Midbrain (tissue), 1 donor: Measurements from ENCODE around the gene TPCN1.

Experiments
- DNase-seq: peaks from one replicate; lab custom pipeline; 2025; lab: John Stamatoyannopoulos, UW

The TPCN1 gene

DNA sequence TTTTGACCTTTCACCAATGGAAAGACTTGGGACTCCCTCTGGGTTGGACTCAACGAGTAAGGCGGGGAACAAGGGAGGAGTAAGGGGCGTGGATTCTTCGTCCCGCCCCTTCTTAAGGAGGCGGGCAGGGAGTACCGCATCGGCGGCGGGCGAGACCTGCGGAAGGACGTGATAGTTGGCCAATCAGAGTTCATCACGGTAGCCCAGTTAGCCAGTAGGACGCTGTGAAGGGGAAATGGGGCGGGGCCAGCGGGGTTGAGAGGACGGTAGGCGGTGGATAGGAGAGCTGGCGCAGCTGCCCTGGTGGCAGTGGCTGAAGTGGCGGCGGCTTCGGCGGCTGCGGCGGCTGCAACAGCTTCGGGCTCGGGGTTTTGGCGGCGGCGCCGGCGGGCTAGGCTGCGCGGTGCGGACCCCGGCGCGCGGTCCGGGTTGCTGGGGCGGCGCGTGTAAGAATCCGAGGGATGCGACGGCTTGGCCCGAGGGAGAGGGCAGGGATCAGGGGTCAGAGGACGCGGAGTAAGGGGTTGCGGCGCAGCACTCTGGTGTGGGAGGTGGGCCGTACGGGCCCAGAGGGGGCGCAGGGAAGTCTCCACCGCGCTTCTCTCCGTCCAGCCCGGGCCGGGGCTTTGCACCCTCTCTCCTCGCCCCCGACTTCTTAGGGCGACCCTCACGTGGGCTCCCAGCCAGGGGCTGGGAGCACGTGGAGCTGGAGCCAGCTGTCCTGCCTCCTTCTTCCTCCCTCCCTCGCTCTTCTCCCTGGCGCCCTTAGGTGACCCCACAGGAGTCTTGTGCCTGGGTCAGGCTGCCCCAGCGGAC, at the start of gene TPCN1:
Gene TPCN1 (plus strand): TSS at position 284 of the 816 bp plus-strand sequence. CDS start 5,389 bp downstream, outside the sequence.
- peak; percentile 100 for DNase-seq

DNA sequence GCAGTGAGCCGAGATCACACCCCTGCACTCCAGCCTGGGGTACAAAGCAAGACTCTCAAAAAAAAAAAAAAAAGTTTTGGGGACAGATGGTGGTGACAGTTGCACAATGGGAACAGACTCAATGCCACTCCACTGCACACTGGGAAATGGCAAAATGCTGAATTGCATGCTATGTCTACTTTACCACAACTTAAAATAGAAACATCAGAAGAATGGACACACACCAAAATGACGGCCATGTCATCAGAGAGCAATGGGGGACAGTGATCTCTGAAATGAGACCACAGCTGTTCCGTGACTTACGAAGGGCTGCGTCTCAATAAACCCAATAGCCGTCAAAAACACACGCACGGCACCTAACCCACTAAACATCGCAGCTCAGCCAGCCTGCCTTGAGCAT, 49.7 kb upstream of the TPCN1 start:
- DNase-seq: no peak

DNA sequence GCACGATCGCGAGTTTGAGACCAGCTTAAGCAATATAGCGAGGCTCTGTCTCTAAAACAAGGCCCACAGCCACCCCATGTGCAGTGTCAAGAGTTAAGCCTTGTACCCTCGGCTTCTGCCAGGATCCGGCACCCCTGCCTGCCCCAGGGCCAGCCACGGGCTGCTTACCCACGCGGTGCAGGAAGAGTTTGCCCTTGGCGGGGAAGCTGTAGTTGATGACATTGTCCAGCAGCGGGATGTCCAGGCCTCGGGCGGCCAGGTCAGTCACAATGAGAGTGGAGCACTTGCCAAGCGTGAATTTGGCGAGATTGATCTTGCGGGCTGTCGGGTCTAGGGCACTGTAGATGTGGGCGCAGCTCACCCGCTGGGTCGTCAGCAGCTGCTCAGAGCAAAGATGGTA, 49.1 kb upstream of the TPCN1 start:
- DNase-seq: no peak

DNA sequence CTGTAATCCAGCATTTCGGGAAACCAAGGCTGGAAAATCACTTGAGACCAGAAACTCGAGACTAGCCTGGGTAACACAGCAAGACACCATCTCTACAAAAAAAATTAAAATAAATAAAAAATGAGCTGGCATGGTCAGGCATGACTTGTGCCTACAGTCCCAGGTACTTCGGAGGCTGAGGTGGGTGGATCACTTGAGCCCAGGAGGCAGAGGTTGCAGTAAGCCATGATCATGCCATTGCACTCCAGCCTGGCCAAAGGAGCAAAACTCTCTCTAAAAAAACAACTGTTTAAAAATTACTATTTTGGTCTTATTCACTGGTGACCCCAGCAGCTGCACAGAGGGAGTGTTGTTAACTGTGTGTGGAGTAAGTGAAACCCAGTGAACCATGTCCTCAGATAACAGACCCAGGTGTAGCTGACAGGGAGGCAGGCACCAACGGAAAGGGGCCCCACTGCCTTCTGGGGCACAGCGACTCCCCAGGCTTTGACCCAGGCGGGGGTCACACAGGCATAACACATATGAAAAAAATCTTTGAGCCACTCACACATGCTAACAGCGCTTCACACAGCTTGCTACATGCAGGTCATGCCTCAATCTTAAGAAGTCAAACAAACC, 48.1 kb upstream of the TPCN1 start:
- DNase-seq: no peak

DNA sequence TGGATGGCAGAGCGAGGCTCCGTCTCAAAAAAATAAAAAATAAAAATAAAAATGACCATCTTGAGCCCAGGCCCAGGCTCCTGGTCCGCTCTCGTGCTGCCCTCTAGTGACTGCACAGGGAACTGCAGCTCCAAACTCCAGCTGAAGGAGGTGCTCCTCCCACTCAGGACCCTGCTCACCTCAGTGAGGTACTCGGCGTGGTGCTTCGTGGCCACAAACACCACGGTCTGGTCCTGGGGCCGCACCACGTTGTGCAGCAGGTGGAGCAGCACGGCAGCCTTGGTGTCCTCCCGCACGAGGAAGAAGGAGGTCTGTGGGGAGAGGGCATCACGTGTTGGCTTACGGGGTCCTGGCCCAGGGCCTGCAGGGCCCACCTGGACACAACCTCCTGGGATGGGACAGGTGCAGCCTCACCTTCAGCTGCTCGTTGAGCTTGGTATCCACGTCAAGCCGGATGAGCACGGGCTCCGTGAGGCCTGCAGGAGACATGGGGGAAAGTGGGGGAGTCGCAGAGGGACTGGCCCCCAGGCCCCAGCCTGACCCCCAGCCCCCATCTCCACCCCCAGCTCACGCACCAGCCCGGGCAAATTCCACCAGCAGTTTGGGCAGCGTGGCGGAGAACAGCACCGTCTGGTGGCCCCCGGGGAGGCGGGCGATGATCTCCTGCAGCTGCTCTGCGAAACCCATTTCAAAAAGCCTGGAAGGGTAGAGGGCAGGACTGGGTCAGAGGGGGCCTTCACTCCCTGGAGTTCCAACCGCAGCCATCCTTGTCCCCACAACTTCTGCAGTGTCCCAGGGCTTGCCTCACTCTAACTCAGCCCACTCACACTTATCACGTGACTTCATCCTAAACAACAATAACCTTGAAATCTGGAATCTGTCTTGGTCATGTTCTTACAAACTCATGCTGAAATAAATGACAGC, 46.5 kb upstream of the TPCN1 start:
- DNase-seq: peak; percentile 67

DNA sequence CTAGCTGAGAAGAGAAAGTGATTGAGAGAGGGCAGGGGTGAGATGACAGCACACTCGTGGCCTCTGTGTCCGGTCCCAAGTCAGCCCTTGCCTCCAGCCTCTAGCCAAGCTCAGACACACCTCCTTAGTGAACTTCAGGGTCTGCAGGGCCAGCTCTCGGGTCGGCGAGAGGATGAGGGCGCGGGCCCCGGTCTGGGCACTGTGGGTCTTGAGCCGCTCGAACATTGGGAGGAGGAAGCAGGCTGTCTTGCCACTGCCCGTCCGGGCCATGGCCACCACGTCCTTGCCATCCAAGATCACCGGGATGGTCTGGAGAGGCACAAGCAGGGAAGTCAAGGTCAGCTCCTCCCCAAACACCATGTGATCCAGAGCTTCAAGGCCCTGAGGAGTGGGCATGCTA, 42.2 kb upstream of the TPCN1 start:
- no peak for DNase-seq

DNA sequence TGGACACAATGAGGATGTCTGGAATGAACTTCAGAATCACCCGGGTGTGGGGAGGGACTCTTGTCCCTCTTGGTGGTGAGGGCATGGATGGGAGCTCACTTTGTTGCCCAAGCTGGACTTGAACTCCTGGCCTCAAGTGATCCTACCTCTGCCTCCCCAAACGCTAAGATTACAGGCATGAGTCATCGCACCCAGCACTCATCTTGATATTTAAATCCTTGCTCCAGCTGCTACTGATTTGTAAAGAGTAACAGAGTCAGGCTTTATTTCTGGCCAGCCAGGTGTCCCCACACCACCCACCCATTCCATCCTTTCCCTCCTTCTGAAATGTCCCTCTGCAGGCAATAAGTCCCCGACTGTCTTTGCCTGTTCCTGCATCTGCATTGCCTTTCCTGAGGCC, 40.9 kb upstream of the TPCN1 start:
- no peak for DNase-seq

DNA sequence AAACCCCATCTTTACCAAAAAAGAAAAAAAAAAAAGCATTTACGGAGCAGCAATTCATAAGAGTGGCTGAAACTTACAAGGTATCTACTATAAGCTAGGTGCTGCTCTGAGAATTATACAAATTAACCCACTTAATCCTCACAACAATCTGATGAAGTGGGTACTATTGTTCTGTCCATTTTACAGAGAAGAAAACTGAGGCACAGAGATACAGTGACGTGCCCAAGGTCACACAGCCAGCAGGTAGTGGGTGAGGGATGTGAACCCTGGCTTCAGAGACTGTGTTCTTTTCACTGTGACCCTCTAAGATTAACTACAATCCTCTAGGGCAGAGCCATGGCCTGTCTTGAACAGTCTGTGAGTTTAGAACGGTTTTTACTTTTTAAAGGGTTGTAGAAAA, 39.3 kb upstream of the TPCN1 start:
- no peak for DNase-seq

DNA sequence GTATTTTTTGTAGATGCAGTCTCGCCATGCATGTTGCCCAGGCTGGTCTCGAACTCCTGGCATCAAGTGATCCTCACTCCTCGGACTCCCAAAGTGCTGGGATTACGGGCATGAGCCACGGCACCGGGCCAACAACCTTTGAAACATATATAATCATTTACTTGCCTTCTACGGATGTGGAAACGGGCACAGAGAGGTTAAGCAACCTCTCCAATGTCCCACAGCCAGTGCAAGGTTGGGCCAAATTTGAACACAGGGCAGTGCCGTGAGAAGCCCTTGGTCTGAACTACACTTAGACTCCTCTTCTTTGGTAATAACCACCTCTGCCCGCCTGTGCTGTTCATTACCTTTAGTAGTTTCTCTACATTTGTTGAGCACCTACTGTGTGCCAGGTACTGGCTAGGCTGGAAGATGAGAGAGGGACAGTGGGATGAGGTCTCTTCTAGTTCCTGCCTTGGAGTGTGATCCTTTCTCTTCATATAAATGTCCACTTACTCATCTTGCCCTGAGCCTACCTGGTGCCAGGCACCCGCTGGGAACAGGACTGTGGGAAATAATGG, 38.2 kb upstream of the TPCN1 start:
- no peak for DNase-seq

DNA sequence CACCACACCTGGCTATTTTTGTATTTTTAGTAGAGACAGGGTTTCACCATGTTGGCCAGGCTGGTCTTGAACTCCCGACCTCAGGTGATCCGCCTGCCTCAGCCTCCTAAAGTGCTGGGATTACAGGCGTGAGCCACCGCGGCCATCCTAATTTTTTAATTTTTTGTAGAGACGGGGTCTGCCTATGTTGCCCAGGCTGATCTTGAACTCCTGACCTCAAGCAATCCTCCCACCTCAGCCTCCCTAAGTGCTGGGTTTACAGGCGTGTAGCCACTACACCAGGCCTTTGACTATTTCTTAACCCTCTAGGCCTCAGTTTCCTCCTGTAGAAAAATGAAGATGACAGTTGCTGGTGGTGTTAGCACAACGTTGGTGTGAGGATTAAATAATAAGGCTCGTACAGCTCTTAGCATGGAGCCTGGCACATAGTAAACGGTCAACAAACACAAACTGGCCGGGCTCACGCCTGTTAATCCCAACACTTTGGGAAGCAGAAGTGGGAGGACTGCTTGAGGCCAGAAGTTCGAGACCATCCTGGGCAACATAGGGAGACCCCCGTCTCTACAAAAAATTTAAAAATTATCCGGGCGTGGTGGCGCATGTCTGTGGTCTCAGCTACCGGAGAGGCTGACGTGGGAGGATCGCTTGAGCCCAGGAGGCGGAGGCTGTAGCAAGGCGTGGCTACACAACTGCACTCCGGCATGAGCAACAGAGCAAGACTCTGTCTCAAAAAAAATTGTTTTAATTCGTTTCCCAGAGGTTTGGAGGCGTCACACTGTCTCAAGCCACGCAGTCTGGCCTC, 37.0 kb upstream of the TPCN1 start:
- no peak for DNase-seq

DNA sequence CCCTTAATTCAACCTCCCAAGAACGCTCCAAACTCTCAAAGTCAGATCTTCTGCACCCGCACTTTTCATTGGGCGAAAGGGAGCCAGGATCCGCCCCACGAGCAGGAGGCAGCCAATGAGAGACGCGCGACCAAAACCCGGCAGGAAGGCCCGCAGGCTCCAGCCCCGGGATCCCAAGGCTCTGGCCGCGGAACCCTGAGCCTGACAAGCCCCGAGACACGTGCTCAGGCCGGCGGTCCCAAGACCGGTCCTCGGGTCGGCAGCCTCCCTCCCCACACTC, 36.4 kb upstream of the TPCN1 start:
- peak; percentile 77 for DNase-seq

DNA sequence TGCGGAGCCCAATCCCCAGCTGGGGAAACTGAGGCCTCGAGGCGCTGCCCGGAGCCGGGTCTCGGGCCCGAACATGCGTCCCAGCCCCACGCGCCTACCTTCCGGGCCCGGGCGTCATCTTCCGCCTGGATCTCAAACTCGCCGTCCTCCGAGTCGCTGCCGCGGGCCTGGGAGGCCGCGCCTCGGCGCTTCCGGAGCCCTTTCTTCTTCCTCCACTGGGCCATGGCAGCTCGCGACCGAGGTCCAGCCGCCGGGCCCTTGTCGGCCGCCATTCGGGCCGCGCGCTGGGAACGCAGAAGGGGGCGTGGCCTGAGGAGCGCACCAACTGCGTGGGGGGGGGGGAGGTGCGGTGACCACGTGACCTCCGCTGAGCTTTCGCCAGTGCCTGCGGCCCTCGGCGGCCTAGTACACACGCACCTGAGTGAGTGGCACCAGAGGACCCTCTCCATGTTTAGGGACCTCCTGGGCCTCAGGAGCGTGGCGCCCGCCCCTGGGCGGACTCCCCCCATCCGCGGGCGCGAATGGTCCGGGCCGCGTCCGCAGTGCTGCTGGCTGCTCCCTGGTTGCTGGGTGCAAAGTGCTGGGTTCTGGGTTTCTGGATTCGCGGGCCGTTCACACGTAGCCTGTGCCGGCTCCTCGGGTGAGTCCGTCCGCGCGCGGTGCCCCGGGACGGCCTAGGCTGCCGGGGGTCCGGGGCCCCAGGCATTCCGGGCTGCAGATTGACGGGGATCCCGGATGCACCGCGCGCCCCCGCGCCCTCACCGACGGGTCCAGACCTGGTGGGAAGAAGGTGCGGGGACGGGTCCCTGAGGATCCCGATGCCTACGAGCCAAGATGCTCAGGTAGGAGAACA, 35.9 kb upstream of the TPCN1 start, which contains the start of the genes DDX54 and RITA1:
Gene DDX54 (minus strand): TSS at position 299 of the 853 bp plus-strand sequence. CDS start 27 bp downstream, at position 272.
Gene RITA1 (plus strand): TSS at position 542 of the 853 bp plus-strand sequence. CDS start 1,026 bp downstream, outside the sequence.
- peak; percentile 74 for DNase-seq

DNA sequence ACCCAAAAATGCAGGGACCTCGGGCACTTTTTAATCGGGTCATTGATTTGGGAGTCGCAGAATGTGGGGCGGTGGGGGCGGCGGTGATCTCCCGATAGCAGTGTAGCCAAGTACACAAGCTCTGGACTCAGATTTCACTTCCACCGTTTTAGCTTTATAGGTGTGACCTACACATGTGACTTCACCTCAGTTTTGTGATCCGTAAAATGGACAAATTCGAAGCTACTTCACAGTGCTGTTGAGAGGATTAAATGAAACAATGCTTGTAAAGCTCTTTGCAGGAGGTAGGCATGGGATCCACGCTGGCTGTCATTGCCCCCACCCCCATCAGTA, 35.3 kb upstream of the TPCN1 start:
- DNase-seq: no peak

DNA sequence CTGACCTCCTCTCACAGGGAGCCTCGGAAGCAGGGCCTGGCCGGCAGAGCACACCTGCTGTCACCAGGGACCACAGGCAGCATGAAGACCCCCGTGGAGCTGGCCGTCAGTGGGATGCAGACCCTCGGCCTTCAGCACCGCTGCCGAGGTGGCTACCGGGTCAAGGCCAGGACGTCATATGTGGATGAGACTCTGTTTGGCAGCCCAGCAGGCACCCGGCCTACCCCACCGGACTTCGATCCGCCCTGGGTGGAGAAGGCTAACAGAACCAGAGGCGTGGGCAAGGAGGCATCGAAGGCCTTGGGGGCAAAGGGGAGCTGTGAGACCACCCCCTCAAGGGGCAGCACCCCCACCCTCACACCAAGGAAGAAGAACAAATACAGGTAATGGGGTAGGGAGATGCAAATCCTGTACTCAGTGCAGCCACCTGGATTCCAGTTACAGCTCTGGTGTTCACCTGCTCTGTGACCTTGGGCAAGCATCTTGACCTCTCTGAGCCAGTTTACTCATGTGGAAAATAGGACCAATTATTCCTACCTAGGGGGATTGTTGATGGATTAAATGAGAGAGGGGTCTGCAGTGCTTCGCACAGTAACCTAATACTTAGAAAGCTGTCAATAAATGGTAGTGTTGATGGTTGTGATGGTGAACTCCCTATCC, 34.5 kb upstream of the TPCN1 start:
- DNase-seq: no peak

DNA sequence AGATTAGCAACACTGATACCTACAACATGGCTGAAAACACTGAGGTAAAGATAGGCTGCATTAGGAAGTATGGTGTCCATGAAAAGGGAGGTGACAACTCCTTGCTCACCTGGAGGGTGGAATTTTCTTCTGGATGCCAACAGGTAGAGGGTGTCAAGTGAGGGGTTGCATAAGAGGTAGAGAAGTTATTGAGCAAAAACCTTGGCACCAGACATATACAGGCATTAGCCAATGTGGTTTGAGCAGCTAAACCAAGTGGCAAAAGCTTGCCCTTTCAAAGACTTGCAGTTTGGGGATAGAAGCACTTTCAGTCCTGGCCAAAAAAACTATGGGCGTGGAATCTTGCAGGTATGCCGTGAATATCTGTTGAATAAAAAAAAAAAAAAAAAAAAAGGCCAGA, 31.9 kb upstream of the TPCN1 start:
- DNase-seq: no peak

DNA sequence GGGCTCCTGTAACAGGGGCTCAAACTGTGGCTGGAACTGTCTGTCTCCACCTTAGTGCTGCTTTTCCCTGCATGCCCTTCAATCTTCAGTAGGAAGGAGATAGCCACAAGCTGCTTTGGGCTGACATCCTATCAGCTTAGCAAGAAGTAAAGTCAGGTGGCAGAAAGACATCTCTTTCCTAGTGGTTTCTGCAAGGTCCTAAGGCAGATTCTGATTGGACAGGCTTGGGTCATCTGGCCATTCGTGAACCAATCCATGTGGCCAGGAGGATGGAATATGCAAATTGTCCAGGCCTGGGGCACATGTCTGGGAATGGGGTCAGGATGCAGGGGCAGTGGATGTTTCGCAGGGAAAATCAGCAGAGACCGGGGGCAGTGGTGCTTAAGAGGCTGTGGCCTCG, 30.5 kb upstream of the TPCN1 start:
- DNase-seq: peak; percentile 31

DNA sequence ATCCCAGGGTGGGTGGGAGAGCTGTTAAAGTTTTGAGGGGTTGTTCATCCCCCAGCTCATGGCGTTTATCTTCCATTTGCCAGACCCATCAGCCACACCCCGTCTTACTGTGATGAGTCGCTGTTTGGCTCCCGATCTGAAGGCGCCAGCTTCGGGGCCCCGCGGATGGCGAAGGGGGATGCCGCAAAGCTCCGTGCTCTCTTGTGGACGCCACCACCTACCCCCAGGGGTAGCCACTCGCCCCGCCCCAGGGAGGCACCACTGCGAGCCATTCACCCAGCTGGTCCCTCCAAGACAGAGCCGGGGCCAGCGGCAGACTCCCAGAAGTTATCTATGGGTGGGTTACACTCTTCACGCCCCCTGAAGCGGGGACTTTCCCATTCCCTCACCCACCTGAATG, 30.0 kb upstream of the TPCN1 start:
- DNase-seq: no peak

DNA sequence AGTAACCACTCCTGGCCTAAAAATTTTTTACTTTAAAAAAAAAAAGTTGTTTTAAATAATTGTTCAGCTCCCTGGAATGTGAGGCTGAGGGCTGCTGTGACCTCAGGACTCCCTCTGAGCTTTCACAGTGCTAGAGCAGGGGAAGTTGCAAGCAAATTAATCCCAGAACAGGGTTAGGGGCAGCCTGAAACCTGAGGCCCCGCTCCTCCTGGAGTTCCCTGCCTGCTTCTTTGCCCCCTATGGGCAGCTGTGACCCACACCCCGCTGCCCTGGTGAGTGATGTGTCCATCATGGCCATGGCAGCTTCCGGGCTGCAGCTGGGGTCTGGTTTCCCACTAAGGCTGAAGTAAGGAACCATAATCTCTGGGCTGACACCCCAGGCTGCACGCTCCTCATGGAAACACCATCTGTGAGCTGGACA, 26.3 kb upstream of the TPCN1 start:
- DNase-seq: no peak

DNA sequence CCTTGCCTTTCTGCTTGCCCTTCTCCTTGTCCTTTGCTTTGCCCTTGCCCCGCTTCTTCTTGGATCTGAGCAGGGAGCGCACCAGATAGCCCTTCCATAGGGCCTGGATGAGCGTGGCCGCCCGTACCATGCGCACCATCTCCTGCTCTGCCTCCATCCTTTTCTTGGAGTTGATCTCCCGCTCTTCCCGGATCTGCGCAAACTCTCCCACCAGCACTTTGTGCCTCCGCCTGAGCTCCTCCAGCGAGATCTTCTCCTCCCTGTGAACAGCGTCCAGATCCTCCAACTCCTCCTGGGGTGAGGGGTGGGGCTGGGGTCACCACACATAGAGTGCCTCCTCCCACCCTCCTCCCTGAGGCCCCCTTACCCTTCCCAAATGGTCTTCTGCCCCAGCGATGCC, 25.7 kb upstream of the TPCN1 start:
- DNase-seq: no peak

DNA sequence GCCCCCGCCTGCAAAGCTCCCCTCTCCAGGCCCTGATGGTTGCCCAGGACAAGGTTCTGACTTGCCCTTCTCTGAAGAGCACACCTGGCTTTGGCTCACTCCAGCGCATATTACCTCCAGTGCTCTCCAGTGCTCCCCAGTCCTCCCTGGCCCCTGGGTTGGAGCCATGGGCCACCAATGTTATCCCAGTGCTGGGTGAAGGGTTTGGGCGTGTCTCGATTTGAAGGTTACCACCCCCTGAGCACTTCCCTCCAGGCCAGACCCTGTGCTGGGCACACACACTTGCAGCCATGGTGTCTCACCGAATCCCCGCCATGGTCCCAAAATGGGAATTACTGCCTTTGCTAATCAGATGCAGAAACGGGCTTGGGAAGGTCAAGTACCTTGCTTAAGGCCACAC, 24.7 kb upstream of the TPCN1 start:
- DNase-seq: no peak
